SK-N-SH treated with all-trans-retinoic acid at 6 μM for 48 hours (cell line): ENCODE data around the gene LSMEM2.

ENCODE experiments used
- ATAC-seq: fragments of 200-7000 bp; cut with Tn5 transposase; 3 replicates; pipeline ENCODE4 v1.9.1; 2020; ENCODE audit warnings: mild to moderate bottlenecking, moderate library complexity
- ARNTL ChIP-seq: fragments of 450-650 bp; formaldehyde crosslinking; IDR thresholded peaks from 2 replicates; pipeline ENCODE4 v1.5.0; 2020; ENCODE audit warnings: low read depth, mild to moderate bottlenecking, moderate library complexity, borderline replicate concordance
- BACH2 ChIP-seq: fragments of 250-450 bp; sonication (Bioruptor Pico); IDR thresholded peaks from 2 replicates; pipeline ENCODE4 v1.9.0; 2021; ENCODE audit warnings: mild to moderate bottlenecking, borderline replicate concordance
- CSDC2 ChIP-seq: fragments of 250-450 bp; sonication (Bioruptor Pico); IDR thresholded peaks from 2 replicates; pipeline ENCODE4 v1.5.0; 2020; ENCODE audit warnings: mild to moderate bottlenecking, moderate library complexity
- ESRRG ChIP-seq: fragments of 250-450 bp; sonication (Bioruptor Pico); IDR thresholded peaks from 2 replicates; pipeline ENCODE4 v1.6.1; 2021; ENCODE audit warnings: mild to moderate bottlenecking
- ISL1 ChIP-seq: fragments of 250-450 bp; sonication (Bioruptor Pico); IDR thresholded peaks from 2 replicates; pipeline ENCODE4 v2.1.2; 2022; ENCODE audit warnings: mild to moderate bottlenecking, moderate library complexity
- OSR1 ChIP-seq: fragments of 250-450 bp; sonication (Bioruptor Pico); IDR thresholded peaks from 2 replicates; pipeline ENCODE4 v1.8.0; 2022; ENCODE audit warnings: moderate library complexity, mild to moderate bottlenecking, inconsistent platforms
- PATZ1 ChIP-seq: fragments of 250-450 bp; sonication (Bioruptor Pico); IDR thresholded peaks from 2 replicates; pipeline ENCODE4 v1.8.0; 2020; ENCODE audit warnings: mild to moderate bottlenecking, moderate library complexity, borderline replicate concordance
- POU6F1 ChIP-seq: fragments of 250-450 bp; sonication (Bioruptor Pico); IDR thresholded peaks from 2 replicates; pipeline ENCODE4 v1.8.0; 2021; ENCODE audit warnings: low read depth, mild to moderate bottlenecking, moderate library complexity, borderline replicate concordance
- PPARA ChIP-seq: fragments of 250-450 bp; sonication (Bioruptor Pico); IDR thresholded peaks from 2 replicates; pipeline ENCODE4 v1.5.0; 2020; ENCODE audit warnings: mild to moderate bottlenecking, borderline replicate concordance
- RARB ChIP-seq: fragments of 250-450 bp; sonication (Bioruptor Pico); IDR thresholded peaks from 2 replicates; pipeline ENCODE4 v1.8.0; 2021; ENCODE audit warnings: mild to moderate bottlenecking, moderate library complexity
- SNAI2 ChIP-seq: fragments of 250-450 bp; sonication (Bioruptor Pico); IDR thresholded peaks from 2 replicates; pipeline ENCODE4 v1.5.0; 2020; ENCODE audit warnings: mild to moderate bottlenecking, moderate library complexity
- TCF4 ChIP-seq: fragments of 250-450 bp; sonication (Bioruptor Pico); IDR thresholded peaks from 2 replicates; pipeline ENCODE4 v1.8.0; 2021; ENCODE audit warnings: mild to moderate bottlenecking, moderate library complexity, borderline replicate concordance
- TOX ChIP-seq: fragments of 250-450 bp; sonication (Bioruptor Pico); IDR thresholded peaks from 2 replicates; pipeline ENCODE4 v1.8.0; 2021; ENCODE audit warnings: mild to moderate bottlenecking, moderate library complexity, borderline replicate concordance
- ZC3H10 ChIP-seq: fragments of 250-450 bp; sonication (Bioruptor Pico); IDR thresholded peaks from 2 replicates; pipeline ENCODE4 v1.5.1; 2021; ENCODE audit warnings: mild to moderate bottlenecking, moderate library complexity
- ZFP3 ChIP-seq: fragments of 250-450 bp; sonication (Bioruptor Pico); IDR thresholded peaks from 2 replicates; pipeline ENCODE4 v1.5.0; 2020; ENCODE audit warnings: mild to moderate bottlenecking, moderate library complexity
- ZFP30 ChIP-seq: fragments of 450-650 bp; formaldehyde crosslinking; IDR thresholded peaks from 2 replicates; pipeline ENCODE4 v1.5.0; 2022; ENCODE audit warnings: mild to moderate bottlenecking, moderate library complexity
- ZNF565 ChIP-seq: fragments of 450-650 bp; formaldehyde crosslinking; conservative IDR thresholded peaks from 2 replicates; pipeline ENCODE4 v1.5.0; 2020; ENCODE audit warnings: low read depth, mild to moderate bottlenecking, moderate library complexity
- ZNF70 ChIP-seq: fragments of 450-650 bp; formaldehyde crosslinking; IDR thresholded peaks from 2 replicates; pipeline ENCODE4 v1.5.0; 2020; ENCODE audit warnings: mild to moderate bottlenecking, moderate library complexity
- ZNF8 ChIP-seq: fragments of 450-650 bp; formaldehyde crosslinking; IDR thresholded peaks from 2 replicates; pipeline ENCODE4 v1.5.0; 2020; ENCODE audit warnings: mild to moderate bottlenecking, moderate library complexity
- TF ChIP-seq, protein P1 (sequence below): fragments of 250-450 bp; sonication (Bioruptor Pico); IDR thresholded peaks from 2 replicates; pipeline ENCODE4 v1.5.1; 2021; ENCODE audit warnings: mild to moderate bottlenecking, moderate library complexity
- TF ChIP-seq, protein P2 (sequence below): fragments of 250-450 bp; sonication (Bioruptor Pico); IDR thresholded peaks from 2 replicates; pipeline ENCODE4 v1.5.1; 2020; ENCODE audit warnings: low read depth, mild to moderate bottlenecking, moderate library complexity

LSMEM2 gene

DNA sequence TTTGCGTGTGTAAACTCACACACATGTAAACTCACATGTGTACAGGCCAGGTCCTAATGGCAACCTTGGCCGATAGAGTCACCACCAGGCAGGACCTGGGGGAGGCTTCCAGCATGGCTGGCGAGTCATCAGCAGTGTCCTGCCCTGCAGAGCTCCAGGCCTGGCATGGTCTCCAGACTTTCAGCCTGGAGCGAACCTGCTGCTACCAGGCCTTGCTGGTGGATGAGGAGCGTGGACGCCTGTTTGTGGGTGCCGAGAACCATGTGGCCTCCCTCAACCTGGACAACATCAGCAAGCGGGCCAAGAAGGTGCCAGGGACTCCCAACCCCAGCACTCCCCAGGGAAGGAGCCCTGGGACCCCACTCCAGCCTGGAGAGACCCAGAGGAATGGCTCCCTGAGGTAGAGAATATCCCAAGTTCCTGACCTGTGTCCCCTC, 8.9 kb upstream of the LSMEM2 start:
- peak; percentile 14; the same call in 2 of the 3 replicates for ATAC-seq
- no peak for TF ChIP-seq SNAI2 (CRISPR knock-in tag)
- no peak for TF ChIP-seq POU6F1 (CRISPR knock-in tag)
- TF ChIP-seq, protein P1, sequence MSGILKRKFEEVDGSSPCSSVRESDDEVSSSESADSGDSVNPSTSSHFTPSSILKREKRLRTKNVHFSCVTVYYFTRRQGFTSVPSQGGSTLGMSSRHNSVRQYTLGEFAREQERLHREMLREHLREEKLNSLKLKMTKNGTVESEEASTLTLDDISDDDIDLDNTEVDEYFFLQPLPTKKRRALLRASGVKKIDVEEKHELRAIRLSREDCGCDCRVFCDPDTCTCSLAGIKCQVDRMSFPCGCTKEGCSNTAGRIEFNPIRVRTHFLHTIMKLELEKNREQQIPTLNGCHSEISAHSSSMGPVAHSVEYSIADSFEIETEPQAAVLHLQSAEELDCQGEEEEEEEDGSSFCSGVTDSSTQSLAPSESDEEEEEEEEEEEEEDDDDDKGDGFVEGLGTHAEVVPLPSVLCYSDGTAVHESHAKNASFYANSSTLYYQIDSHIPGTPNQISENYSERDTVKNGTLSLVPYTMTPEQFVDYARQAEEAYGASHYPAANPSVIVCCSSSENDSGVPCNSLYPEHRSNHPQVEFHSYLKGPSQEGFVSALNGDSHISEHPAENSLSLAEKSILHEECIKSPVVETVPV (CRISPR knock-in tag), result no peak
- TF ChIP-seq RARB (CRISPR knock-in tag), result no peak
- TF ChIP-seq ZFP3, result no peak
- no peak for TF ChIP-seq CSDC2 (CRISPR knock-in tag)

GRCh38 chr3:50270422-50271224, 8.3 kb upstream of the LSMEM2 start:
- ATAC-seq, result no peak
- TF ChIP-seq ISL1, result no peak
- TF ChIP-seq, protein P2, sequence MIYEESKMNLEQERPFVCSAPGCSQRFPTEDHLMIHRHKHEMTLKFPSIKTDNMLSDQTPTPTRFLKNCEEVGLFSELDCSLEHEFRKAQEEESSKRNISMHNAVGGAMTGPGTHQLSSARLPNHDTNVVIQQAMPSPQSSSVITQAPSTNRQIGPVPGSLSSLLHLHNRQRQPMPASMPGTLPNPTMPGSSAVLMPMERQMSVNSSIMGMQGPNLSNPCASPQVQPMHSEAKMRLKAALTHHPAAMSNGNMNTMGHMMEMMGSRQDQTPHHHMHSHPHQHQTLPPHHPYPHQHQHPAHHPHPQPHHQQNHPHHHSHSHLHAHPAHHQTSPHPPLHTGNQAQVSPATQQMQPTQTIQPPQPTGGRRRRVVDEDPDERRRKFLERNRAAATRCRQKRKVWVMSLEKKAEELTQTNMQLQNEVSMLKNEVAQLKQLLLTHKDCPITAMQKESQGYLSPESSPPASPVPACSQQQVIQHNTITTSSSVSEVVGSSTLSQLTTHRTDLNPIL, result no peak
- TF ChIP-seq ZNF8 (CRISPR knock-in tag), result no peak
- TF ChIP-seq PATZ1 (CRISPR knock-in tag), result no peak
- TF ChIP-seq TCF4 (CRISPR knock-in tag), result no peak
- no peak for TF ChIP-seq OSR1 (CRISPR knock-in tag)
- TF ChIP-seq TOX (CRISPR knock-in tag), result no peak
- TF ChIP-seq SNAI2 (CRISPR knock-in tag), result no peak
- no peak for TF ChIP-seq BACH2
- no peak for TF ChIP-seq ZNF70 (CRISPR knock-in tag)
- TF ChIP-seq PPARA (CRISPR knock-in tag), result no peak
- TF ChIP-seq ZFP30 (CRISPR knock-in tag), result no peak
- no peak for TF ChIP-seq RARB (CRISPR knock-in tag)

DNA sequence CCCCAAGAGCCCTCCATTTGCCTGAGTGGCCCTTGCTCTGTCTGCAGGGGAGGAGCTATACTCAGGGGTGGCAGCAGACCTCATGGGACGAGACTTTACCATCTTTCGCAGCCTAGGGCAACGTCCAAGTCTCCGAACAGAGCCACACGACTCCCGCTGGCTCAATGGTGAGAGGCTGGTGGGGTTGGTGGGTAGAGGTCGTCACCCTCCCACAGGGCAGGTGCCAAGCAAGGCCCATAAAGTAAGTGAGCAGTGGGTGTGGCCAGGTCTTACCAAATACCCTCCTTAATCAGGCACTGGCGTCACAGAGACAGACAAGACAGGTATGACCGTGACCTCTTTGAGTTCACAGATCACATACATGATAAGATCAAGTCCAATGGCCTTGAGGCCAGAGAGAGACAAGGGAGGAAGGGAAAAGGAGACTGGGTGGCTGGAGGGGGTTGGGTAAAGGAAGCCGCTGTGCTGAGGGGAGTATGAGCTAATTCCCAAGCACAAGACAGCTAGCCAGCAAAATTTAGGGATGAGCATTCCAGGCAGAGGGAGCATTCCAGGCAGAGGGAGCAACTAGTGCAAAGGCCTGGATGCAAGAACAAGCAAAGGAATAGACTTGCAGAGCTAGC, 7.5 kb upstream of the LSMEM2 start:
- no peak for ATAC-seq
- TF ChIP-seq CSDC2 (CRISPR knock-in tag), result no peak
- no peak for TF ChIP-seq ISL1
- TF ChIP-seq TCF4 (CRISPR knock-in tag), result no peak
- TF ChIP-seq SNAI2 (CRISPR knock-in tag), result no peak
- no peak for TF ChIP-seq ZFP3
- no peak for TF ChIP-seq PPARA (CRISPR knock-in tag)
- TF ChIP-seq ARNTL (CRISPR knock-in tag), result no peak
- TF ChIP-seq ZNF70 (CRISPR knock-in tag), result no peak
- no peak for TF ChIP-seq POU6F1 (CRISPR knock-in tag)
- no peak for TF ChIP-seq ZFP30 (CRISPR knock-in tag)
- no peak for TF ChIP-seq RARB (CRISPR knock-in tag)
- TF ChIP-seq, protein P2, result no peak
- TF ChIP-seq ZC3H10 (CRISPR knock-in tag), result no peak
- TF ChIP-seq ESRRG (CRISPR knock-in tag), result no peak
- TF ChIP-seq, protein P1 (CRISPR knock-in tag), result no peak
- no peak for TF ChIP-seq ZNF8 (CRISPR knock-in tag)
- TF ChIP-seq ZNF565, result no peak
